ENCODE data around the gene VGLL3. TPM values are rescaled to one million over a fixed set of nuclear protein-coding genes. Genes with fewer than 3 reads are reported as not detected.

Gene VGLL3
- polyA plus RNA-seq, 1 donor from 2014 or later: 0.06 TPM

GRCh38 chr3:86991840-86992435, 989 bp upstream of the VGLL3 start:
- Histone ChIP-seq H3K9me2 (ENCODE audit: insufficient read depth, low read length) (no peaks in the 10 kb centered on the region), H3K4me2 (ENCODE audit: low read length) (no peak overlapping the region), H3K9me3 (ENCODE audit: low read length) (no peaks in the 10 kb centered on the region), H2AFZ (ENCODE audit: low read depth, low read length) (no peak overlapping the region), H3K4me3 (ENCODE audit: low read length) (no peak overlapping the region), H3K36me3 (ENCODE audit: insufficient read depth, low read length) (no peaks in the 10 kb centered on the region), H3K79me2 (replicated peaks; ENCODE audit: insufficient read depth, low read length) (no peaks in the 10 kb centered on the region), H3K27me3 (ENCODE audit: insufficient read depth, low read depth, low read length) (peaks cover 21% of the 10 kb centered on the region), H3K9ac (ENCODE audit: low read length) (no peak overlapping the region), H3K27ac (ENCODE audit: low read length) (no peak overlapping the region), H4K20me1 (ENCODE audit: insufficient read depth) (no peaks in the 10 kb centered on the region), H3F3A (ENCODE audit: insufficient read depth, low read length, poor library complexity, severe bottlenecking) (no peaks in the 10 kb centered on the region)
- TF ChIP-seq EP300 (conservative IDR thresholded peaks at IDR 0.05; ENCODE audit: poor library complexity, severe bottlenecking) (no peak), RAD21 (conservative IDR thresholded peaks at IDR 0.05) (no peak), CTCF (IDR thresholded peaks at IDR 0.05; ENCODE audit: poor library complexity, severe bottlenecking) (no peak), REST (IDR thresholded peaks at IDR 0.05; ENCODE audit: borderline replicate concordance) (no peak), MXI1 (conservative IDR thresholded peaks at IDR 0.05; ENCODE audit: poor library complexity, severe bottlenecking) (no peak), POLR2AphosphoS5 (IDR thresholded peaks at IDR 0.05) (no peak), SMC3 (conservative IDR thresholded peaks at IDR 0.05; ENCODE audit: poor library complexity) (no peak), EZH2 (IDR thresholded peaks at IDR 0.05; ENCODE audit: borderline replicate concordance, insufficient read depth, low read length, poor library complexity, severe bottlenecking) (no peak), TAF1 (IDR thresholded peaks at IDR 0.05; ENCODE audit: low read depth) (no peak)

DNA sequence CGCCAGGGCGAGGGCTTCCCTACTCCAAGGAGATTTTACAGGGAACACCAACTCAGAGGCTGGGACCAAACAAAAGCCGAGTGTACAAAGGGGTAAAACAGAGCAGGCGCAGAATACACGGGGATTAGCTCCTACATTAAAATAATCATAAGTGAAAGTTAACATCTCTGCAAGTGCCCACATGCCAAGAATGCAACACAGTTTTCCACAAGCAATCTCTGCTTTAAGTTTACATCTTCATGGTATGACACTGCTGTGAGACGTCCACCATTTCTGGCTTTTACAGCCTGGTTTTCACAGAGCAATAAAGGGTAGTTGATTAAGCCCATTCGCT, 500 bp upstream of the VGLL3 start:
- no peak overlapping the region for H3K27ac ChIP-seq (ENCODE audit: low read length)
- peak overlapping the region; percentile 83 for H3K4me3 ChIP-seq (ENCODE audit: low read length)
- no peak overlapping the region for H3K9ac ChIP-seq (ENCODE audit: low read length)
- no peaks in the 10 kb centered on the region for H4K20me1 ChIP-seq (ENCODE audit: insufficient read depth)
- H3F3A ChIP-seq (ENCODE audit: insufficient read depth, low read length, poor library complexity, severe bottlenecking): no peaks in the 10 kb centered on the region
- no peak overlapping the region for H2AFZ ChIP-seq (ENCODE audit: low read depth, low read length)
- TF ChIP-seq EZH2 (IDR thresholded peaks at IDR 0.05; ENCODE audit: borderline replicate concordance, insufficient read depth, low read length, poor library complexity, severe bottlenecking) (no peak), CTCF (IDR thresholded peaks at IDR 0.05; ENCODE audit: poor library complexity, severe bottlenecking) (no peak), REST (IDR thresholded peaks at IDR 0.05; ENCODE audit: borderline replicate concordance) (no peak), SMC3 (conservative IDR thresholded peaks at IDR 0.05; ENCODE audit: poor library complexity) (no peak), POLR2AphosphoS5 (IDR thresholded peaks at IDR 0.05) (no peak), RAD21 (conservative IDR thresholded peaks at IDR 0.05) (no peak), EP300 (conservative IDR thresholded peaks at IDR 0.05; ENCODE audit: poor library complexity, severe bottlenecking) (no peak), MXI1 (conservative IDR thresholded peaks at IDR 0.05; ENCODE audit: poor library complexity, severe bottlenecking) (no peak), TAF1 (IDR thresholded peaks at IDR 0.05; ENCODE audit: low read depth) (no peak)
- no peaks in the 10 kb centered on the region for H3K9me2 ChIP-seq (ENCODE audit: insufficient read depth, low read length)
- peak overlapping the region; percentile 19 for H3K4me2 ChIP-seq (ENCODE audit: low read length)
- no peaks in the 10 kb centered on the region for H3K9me3 ChIP-seq (ENCODE audit: low read length)
- peaks cover 21% of the 10 kb centered on the region for H3K27me3 ChIP-seq (ENCODE audit: insufficient read depth, low read depth, low read length)
- H3K79me2 ChIP-seq (replicated peaks; ENCODE audit: insufficient read depth, low read length): no peaks in the 10 kb centered on the region
- no peaks in the 10 kb centered on the region for H3K36me3 ChIP-seq (ENCODE audit: insufficient read depth, low read length)
